IgD-negative memory B cell (primary cell): ENCODE measurements around the gene FHL3. TPM values are rescaled to one million over a fixed set of nuclear protein-coding genes. Genes with fewer than 3 reads are reported as not detected.
"Not testable (repeated sequence)": the region's sequence is repeated elsewhere in the genome, so short reads cannot be mapped to it uniquely, and the experiment has no call there.

Source experiments
- H3K27ac Mint-ChIP-seq, 3 donors: one replicate each; pipeline ENCODE4 v1.8.0; 2020 to 2022; ENCODE audit warnings: mild to moderate bottlenecking in 3 of 3, mixed read lengths in 3 of 3, moderate library complexity in 1 of 3
- H3K27me3 Mint-ChIP-seq: one replicate; pipeline ENCODE4 v1.8.0; 2021; ENCODE audit warnings: mixed read lengths
- H3K36me3 Mint-ChIP-seq: one replicate; pipeline ENCODE4 v1.8.0; 2020; ENCODE audit warnings: mild to moderate bottlenecking, mixed read lengths
- H3K4me1 Mint-ChIP-seq, 3 donors: one replicate each; pipeline ENCODE4 v1.8.0; 2020 to 2022; ENCODE audit warnings: mixed read lengths in 3 of 3, mild to moderate bottlenecking in 1 of 3
- H3K4me3 Mint-ChIP-seq, 4 donors: one replicate each; pipeline ENCODE4 v1.8.0; 2020 to 2022; ENCODE audit warnings: mild to moderate bottlenecking in 4 of 4, mixed read lengths in 4 of 4, moderate library complexity in 3 of 4
- H3K9me3 Mint-ChIP-seq, 3 donors: one replicate each; pipeline ENCODE4 v1.8.0; 2020 to 2021; ENCODE audit warnings: mixed read lengths in 3 of 3, mild to moderate bottlenecking in 1 of 3
- polyA plus RNA-seq: library from polyadenylated mRNA; unstranded; fragments of 300-500 nt; fragmentation: Illumina TruSeq; gene quantifications from one replicate; pipeline ENCODE4 v1.2.3, GENCODE V29; 2021

Gene FHL3
- polyA plus RNA-seq, 1 donor from 2014 or later = 1.7 TPM

- H3K4me3 Mint-ChIP-seq = peak overlapping the region in 2 of 4 donors; percentile 75 to 85
- H3K4me1 Mint-ChIP-seq = peaks cover 2 to 7% (median 5%) of the 10 kb centered on the region in 3 donors
- H3K9me3 Mint-ChIP-seq = peaks cover 0 to 1% (median 0%) of the 10 kb centered on the region in 3 donors
- H3K27ac Mint-ChIP-seq = peak overlapping the region in 1 of 3 donors; percentile 89
- peaks cover 33% of the 10 kb centered on the region for H3K27me3 Mint-ChIP-seq
- H3K36me3 Mint-ChIP-seq = no peaks in the 10 kb centered on the region
Measured at GRCh38 chr1:38043036-38043747, 37.9 kb upstream of the FHL3 start.

- H3K4me1 Mint-ChIP-seq = peaks cover 2 to 7% (median 5%) of the 10 kb centered on the region in 3 donors
- H3K9me3 Mint-ChIP-seq = peaks cover 0 to 1% (median 0%) of the 10 kb centered on the region in 3 donors
- peak overlapping the region in 1 of 4 donors; percentile 75 for H3K4me3 Mint-ChIP-seq
- peak overlapping the region in 1 of 3 donors; percentile 89 for H3K27ac Mint-ChIP-seq
- H3K36me3 Mint-ChIP-seq = no peaks in the 10 kb centered on the region
- peaks cover 33% of the 10 kb centered on the region for H3K27me3 Mint-ChIP-seq
Measured at GRCh38 chr1:38041936-38042834, 36.9 kb upstream of the FHL3 start.

GRCh38 chr1:38039331-38040088, 34.2 kb upstream of the FHL3 start:
- no peaks in the 10 kb centered on the region for H3K36me3 Mint-ChIP-seq
- H3K9me3 Mint-ChIP-seq = peaks cover 0 to 1% (median 0%) of the 10 kb centered on the region in 3 donors
- peaks cover 32% of the 10 kb centered on the region for H3K27me3 Mint-ChIP-seq
- H3K27ac Mint-ChIP-seq = no peak overlapping the region
- H3K4me1 Mint-ChIP-seq = peaks cover 0 to 5% (median 5%) of the 10 kb centered on the region in 3 donors
- H3K4me3 Mint-ChIP-seq = no peak overlapping the region

- no peaks in the 10 kb centered on the region for H3K36me3 Mint-ChIP-seq
- peaks cover 26% of the 10 kb centered on the region for H3K27me3 Mint-ChIP-seq
- H3K4me1 Mint-ChIP-seq = peaks cover 0 to 5% (median 4%) of the 10 kb centered on the region in 3 donors
- no peak overlapping the region for H3K4me3 Mint-ChIP-seq
- peaks cover 0 to 1% (median 0%) of the 10 kb centered on the region in 3 donors for H3K9me3 Mint-ChIP-seq
- no peak overlapping the region for H3K27ac Mint-ChIP-seq
Measured at GRCh38 chr1:38038861-38039260, 33.5 kb upstream of the FHL3 start.

- no peak overlapping the region for H3K4me3 Mint-ChIP-seq
- no peak overlapping the region for H3K27ac Mint-ChIP-seq
- H3K27me3 Mint-ChIP-seq = peaks cover 15% of the 10 kb centered on the region
Measured at GRCh38 chr1:38037221-38037939, 32.1 kb upstream of the FHL3 start.

GRCh38 chr1:38034871-38035270, 29.6 kb upstream of the FHL3 start:
- no peaks in the 10 kb centered on the region for H3K36me3 Mint-ChIP-seq
- H3K9me3 Mint-ChIP-seq = no peaks in the 10 kb centered on the region
- H3K4me1 Mint-ChIP-seq = peaks cover 2 to 8% (median 4%) of the 10 kb centered on the region in 3 donors
- H3K27me3 Mint-ChIP-seq = peaks cover 7% of the 10 kb centered on the region
- H3K27ac Mint-ChIP-seq = no peak overlapping the region
- no peak overlapping the region for H3K4me3 Mint-ChIP-seq

More at GRCh38 chr1:38037221-38037939, 32.1 kb upstream of the FHL3 start:
- no peaks in the 10 kb centered on the region for H3K36me3 Mint-ChIP-seq
- peaks cover 0 to 1% (median 0%) of the 10 kb centered on the region in 3 donors for H3K9me3 Mint-ChIP-seq
- H3K4me1 Mint-ChIP-seq = peaks cover 0 to 4% (median 0%) of the 10 kb centered on the region in 3 donors

GRCh38 chr1:38032992-38033391, 27.7 kb upstream of the FHL3 start:
- peaks cover 6 to 15% (median 6%) of the 10 kb centered on the region in 3 donors for H3K4me1 Mint-ChIP-seq
- H3K27ac Mint-ChIP-seq, H3K4me3 Mint-ChIP-seq, H3K27me3 Mint-ChIP-seq, H3K9me3 Mint-ChIP-seq, H3K36me3 Mint-ChIP-seq: not testable (repeated sequence)

GRCh38 chr1:38031513-38031866, 26.2 kb upstream of the FHL3 start:
- H3K27me3 Mint-ChIP-seq = peaks cover 1% of the 10 kb centered on the region
- H3K4me3 Mint-ChIP-seq = no peak overlapping the region
- H3K9me3 Mint-ChIP-seq = no peaks in the 10 kb centered on the region
- H3K27ac Mint-ChIP-seq = no peak overlapping the region
- peaks cover 6 to 18% (median 11%) of the 10 kb centered on the region in 3 donors for H3K4me1 Mint-ChIP-seq
- H3K36me3 Mint-ChIP-seq = no peaks in the 10 kb centered on the region

- Mint-ChIP-seq H3K36me3 (no peaks in the 10 kb centered on the region), H3K4me3 (no peak overlapping the region), H3K4me1 (peaks cover 6 to 18% (median 11%) of the 10 kb centered on the region in 3 donors), H3K9me3 (no peaks in the 10 kb centered on the region), H3K27ac (peak overlapping the region in 1 of 3 donors; percentile 5), H3K27me3 (no peaks in the 10 kb centered on the region)
Measured at GRCh38 chr1:38030596-38031512, 25.5 kb upstream of the FHL3 start.

GRCh38 chr1:38029685-38030511, 24.6 kb upstream of the FHL3 start:
- peaks cover 6 to 18% (median 11%) of the 10 kb centered on the region in 3 donors for H3K4me1 Mint-ChIP-seq
- no peaks in the 10 kb centered on the region for H3K36me3 Mint-ChIP-seq
- peak overlapping the region in 1 of 3 donors; percentile 5 for H3K27ac Mint-ChIP-seq
- no peak overlapping the region for H3K4me3 Mint-ChIP-seq
- H3K9me3 Mint-ChIP-seq = no peaks in the 10 kb centered on the region
- no peaks in the 10 kb centered on the region for H3K27me3 Mint-ChIP-seq

- Mint-ChIP-seq H3K27ac (no peak overlapping the region), H3K27me3 (no peaks in the 10 kb centered on the region), H3K4me3 (peak overlapping the region in 1 of 4 donors; percentile 6), H3K9me3 (no peaks in the 10 kb centered on the region), H3K36me3 (no peaks in the 10 kb centered on the region), H3K4me1 (peaks cover 6 to 18% (median 11%) of the 10 kb centered on the region in 3 donors)
Measured at GRCh38 chr1:38029081-38029681, 23.9 kb upstream of the FHL3 start.

GRCh38 chr1:38028671-38029070, 23.4 kb upstream of the FHL3 start:
- Mint-ChIP-seq H3K27me3 (no peaks in the 10 kb centered on the region), H3K4me3 (no peak overlapping the region), H3K4me1 (peaks cover 6 to 18% (median 11%) of the 10 kb centered on the region in 3 donors), H3K36me3 (no peaks in the 10 kb centered on the region), H3K27ac (no peak overlapping the region), H3K9me3 (no peaks in the 10 kb centered on the region)
